Endometrium (tissue), 2 donors: ENCODE data around the gene EDN2.

Experiments
- FAIRE-seq: peaks from 2 replicates; lab custom pipeline; 2012; peaks lifted over from hg19 to GRCh38; lab: Jason Lieb, UNC
- donor health status: control.
- donor health status: control.

Gene EDN2

GRCh38 chr1:41517062-41517438, 32.6 kb upstream of the EDN2 start:
- no peak for FAIRE-seq

- no peak for FAIRE-seq
Observed at GRCh38 chr1:41516168-41517061, 31.9 kb upstream of the EDN2 start.

GRCh38 chr1:41515778-41516167, 31.3 kb upstream of the EDN2 start:
- no peak for FAIRE-seq

GRCh38 chr1:41515131-41515678, 30.7 kb upstream of the EDN2 start:
- FAIRE-seq, result no peak

- FAIRE-seq, result no peak
Observed at GRCh38 chr1:41514381-41514780, 29.9 kb upstream of the EDN2 start.

- no peak for FAIRE-seq
Observed at GRCh38 chr1:41513383-41513735, 28.9 kb upstream of the EDN2 start.

- FAIRE-seq, result no peak
Observed at GRCh38 chr1:41512701-41513382, 28.4 kb upstream of the EDN2 start.

- FAIRE-seq, result no peak
Observed at GRCh38 chr1:41511239-41511540, 26.7 kb upstream of the EDN2 start.

- no peak for FAIRE-seq
Observed at GRCh38 chr1:41510531-41511238, 26.2 kb upstream of the EDN2 start.

- FAIRE-seq, result no peak
Observed at GRCh38 chr1:41509270-41509671, 24.8 kb upstream of the EDN2 start.

GRCh38 chr1:41508290-41508689, 23.8 kb upstream of the EDN2 start:
- FAIRE-seq, result no peak

GRCh38 chr1:41507836-41508235, 23.4 kb upstream of the EDN2 start:
- FAIRE-seq, result no peak

GRCh38 chr1:41507110-41507720, 22.7 kb upstream of the EDN2 start:
- no peak for FAIRE-seq

GRCh38 chr1:41504114-41505035, 19.9 kb upstream of the EDN2 start:
- no peak for FAIRE-seq

- FAIRE-seq, result peak; percentile 15
Observed at GRCh38 chr1:41503538-41504113, 19.1 kb upstream of the EDN2 start.

- FAIRE-seq, result no peak
Observed at GRCh38 chr1:41502912-41503311, 18.4 kb upstream of the EDN2 start.

GRCh38 chr1:41501581-41501980, 17.1 kb upstream of the EDN2 start:
- FAIRE-seq, result no peak

GRCh38 chr1:41500781-41501518, 16.5 kb upstream of the EDN2 start:
- no peak for FAIRE-seq

GRCh38 chr1:41500378-41500777, 15.9 kb upstream of the EDN2 start:
- no peak for FAIRE-seq

GRCh38 chr1:41499591-41499990, 15.1 kb upstream of the EDN2 start:
- FAIRE-seq, result no peak
